OCI-M2 (cell line): ENCODE data around the gene SYNRG.

Experiments
- DNase-seq: peaks from one replicate; lab custom pipeline; 2025; ENCODE audit not compliant: unreplicated experiment; lab: John Stamatoyannopoulos, UW

Gene SYNRG

GRCh38 chr17:37604556-37604955 is 4.7 kb downstream of the SYNRG start:
- DNase-seq, result no peak

- DNase-seq, result no peak
Observed at GRCh38 chr17:37598145-37598544, 11.1 kb downstream of the SYNRG start.

GRCh38 chr17:37592291-37592690 is 16.9 kb downstream of the SYNRG start:
- DNase-seq, result no peak

- DNase-seq, result no peak
Observed at GRCh38 chr17:37585066-37585465, 24.2 kb downstream of the SYNRG start.

- no peak for DNase-seq
Observed at GRCh38 chr17:37576281-37576680, 32.9 kb downstream of the SYNRG start.

GRCh38 chr17:37574427-37574826 is 34.8 kb downstream of the SYNRG start:
- no peak for DNase-seq

- no peak for DNase-seq
Observed at GRCh38 chr17:37571674-37572073, 37.5 kb downstream of the SYNRG start.

GRCh38 chr17:37570527-37571093 is 38.6 kb downstream of the SYNRG start:
- DNase-seq, result no peak

GRCh38 chr17:37568350-37569053 is 40.7 kb downstream of the SYNRG start:
- DNase-seq, result no peak

GRCh38 chr17:37567538-37567937 is 41.7 kb downstream of the SYNRG start:
- DNase-seq, result no peak

- DNase-seq, result no peak
Observed at GRCh38 chr17:37567137-37567536, 42.1 kb downstream of the SYNRG start.

- DNase-seq, result no peak
Observed at GRCh38 chr17:37564252-37564651, 45.0 kb downstream of the SYNRG start.

GRCh38 chr17:37562016-37562745 is 47.0 kb downstream of the SYNRG start:
- no peak for DNase-seq

GRCh38 chr17:37558299-37558698 is 50.9 kb downstream of the SYNRG start:
- no peak for DNase-seq

- no peak for DNase-seq
Observed at GRCh38 chr17:37557482-37557881, 51.7 kb downstream of the SYNRG start.

- no peak for DNase-seq
Observed at GRCh38 chr17:37555386-37555785, 53.8 kb downstream of the SYNRG start.

- DNase-seq, result no peak
Observed at GRCh38 chr17:37553401-37553966, 55.7 kb downstream of the SYNRG start.

- no peak for DNase-seq
Observed at GRCh38 chr17:37551788-37552187, 57.4 kb downstream of the SYNRG start.

GRCh38 chr17:37547986-37548385 is 61.2 kb downstream of the SYNRG start:
- DNase-seq, result no peak

- no peak for DNase-seq
Observed at GRCh38 chr17:37546302-37546701, 62.9 kb downstream of the SYNRG start.

GRCh38 chr17:37545486-37545885 is 63.7 kb downstream of the SYNRG start:
- no peak for DNase-seq

GRCh38 chr17:37543637-37544052 is 65.6 kb downstream of the SYNRG start:
- DNase-seq, result no peak
